GM12878 (cell line): Measurements from ENCODE around the gene SFXN5. TPM values are rescaled to one million over a fixed set of nuclear protein-coding genes. Genes with fewer than 3 reads are reported as not detected.

Experiments
- BHLHE40 ChIP-seq, 2 experiments: fragments of 450-650 bp in 1 of 2; IDR thresholded peaks; 2 replicates each; pipeline ENCODE4 v1.6.1; 2011 to 2017; ENCODE audit warnings: low read depth in 2 of 2, borderline replicate concordance in 1 of 2, improper control_type of control experiment in 1 of 2, low read length in 1 of 2, mild to moderate bottlenecking in 1 of 2
- EGR1 ChIP-seq, 2 experiments: IDR thresholded peaks; 1 replicate in 1 of 2; 2 replicates in 1 of 2; pipeline ENCODE4 v1.6.1; 2011 to 2012; ENCODE audit warnings: low read depth in 2 of 2, low read length in 2 of 2, borderline replicate concordance in 1 of 2, mild to moderate bottlenecking in 1 of 2, moderate library complexity in 1 of 2
- NFYA ChIP-seq: IDR thresholded peaks from 2 replicates; pipeline ENCODE4 v1.6.1; 2011; ENCODE audit warnings: low read depth, mild to moderate bottlenecking, low read length, improper control_type of control experiment, borderline replicate concordance
- NR2C1 ChIP-seq: fragments of 450-650 bp; IDR thresholded peaks from 2 replicates; pipeline ENCODE4 v1.6.1; 2017; ENCODE audit warnings: antibody characterized with exemption, mild to moderate bottlenecking, moderate library complexity
- ZNF24 ChIP-seq: fragments of 450-650 bp; IDR thresholded peaks from 2 replicates; pipeline ENCODE4 v1.6.1; 2017; ENCODE audit warnings: antibody characterized with exemption, mild to moderate bottlenecking
- ZNF384 ChIP-seq: IDR thresholded peaks from 2 replicates; pipeline ENCODE4 v1.6.1; 2012; ENCODE audit warnings: low read depth, mild to moderate bottlenecking, low read length, improper control_type of control experiment, borderline replicate concordance
- polyA plus RNA-seq, 11 experiments: library from polyadenylated mRNA; depleted of rRNA in 4 of 11; unstranded in 6 of 11; stranded (reverse) in 5 of 11; fragments of >200 nt; fragmentation: Nextera tagmentation in 4 of 11; fragmentation: Illumina TruSeq in 1 of 11; extraction: Ambion mirVana in 4 of 11; extraction: Trizol in 1 of 11; gene quantifications; 1 replicate in 1 of 11; 2 replicates in 10 of 11; pipeline versions ENCODE4 v1.2.1 to v1.2.3, GENCODE V29; 2011 to 2016; ENCODE audit warnings: inconsistent platforms in 2 of 11, missing spikeins in 2 of 11, low read depth in 1 of 11
- total RNA-seq, 4 experiments: library from RNA; depleted of rRNA in 3 of 4; stranded (reverse); fragments of >200 nt in 3 of 4; fragmentation: Illumina TruSeq in 1 of 4; extraction: Trizol in 1 of 4; gene quantifications; 2 replicates each; pipeline versions ENCODE4 v1.2.1 to v1.2.3, GENCODE V29; 2013 to 2021
- TF ChIP-seq, protein P1 (sequence below): IDR thresholded peaks from 2 replicates; pipeline ENCODE4 v1.6.1; 2012; ENCODE audit warnings: mild to moderate bottlenecking, low read depth, low read length

Gene SFXN5
- total and polyA plus RNA-seq, 10 of the 15 experiments (the other 5 are each of a cell fraction or from before 2014, with no cell fraction given) = 3.3 to 15.9 (median 11.2) TPM

DNA sequence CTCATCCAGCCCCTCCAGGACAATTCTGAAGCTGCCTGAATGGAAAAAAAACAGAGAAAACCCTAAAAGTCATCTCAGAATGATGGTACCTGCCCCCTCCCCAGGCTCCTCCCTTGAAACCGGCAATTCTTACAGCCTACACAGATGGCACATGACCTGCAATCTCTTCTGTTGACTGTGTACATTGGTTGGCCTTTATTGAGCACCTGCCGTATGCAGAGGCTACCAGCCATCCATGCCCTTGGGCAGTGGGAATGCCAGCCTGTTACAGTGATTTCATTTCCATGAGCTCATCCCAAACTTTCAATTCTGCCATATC is 97.1 kb downstream of the SFXN5 start (continued):
- TF ChIP-seq, protein P1, sequence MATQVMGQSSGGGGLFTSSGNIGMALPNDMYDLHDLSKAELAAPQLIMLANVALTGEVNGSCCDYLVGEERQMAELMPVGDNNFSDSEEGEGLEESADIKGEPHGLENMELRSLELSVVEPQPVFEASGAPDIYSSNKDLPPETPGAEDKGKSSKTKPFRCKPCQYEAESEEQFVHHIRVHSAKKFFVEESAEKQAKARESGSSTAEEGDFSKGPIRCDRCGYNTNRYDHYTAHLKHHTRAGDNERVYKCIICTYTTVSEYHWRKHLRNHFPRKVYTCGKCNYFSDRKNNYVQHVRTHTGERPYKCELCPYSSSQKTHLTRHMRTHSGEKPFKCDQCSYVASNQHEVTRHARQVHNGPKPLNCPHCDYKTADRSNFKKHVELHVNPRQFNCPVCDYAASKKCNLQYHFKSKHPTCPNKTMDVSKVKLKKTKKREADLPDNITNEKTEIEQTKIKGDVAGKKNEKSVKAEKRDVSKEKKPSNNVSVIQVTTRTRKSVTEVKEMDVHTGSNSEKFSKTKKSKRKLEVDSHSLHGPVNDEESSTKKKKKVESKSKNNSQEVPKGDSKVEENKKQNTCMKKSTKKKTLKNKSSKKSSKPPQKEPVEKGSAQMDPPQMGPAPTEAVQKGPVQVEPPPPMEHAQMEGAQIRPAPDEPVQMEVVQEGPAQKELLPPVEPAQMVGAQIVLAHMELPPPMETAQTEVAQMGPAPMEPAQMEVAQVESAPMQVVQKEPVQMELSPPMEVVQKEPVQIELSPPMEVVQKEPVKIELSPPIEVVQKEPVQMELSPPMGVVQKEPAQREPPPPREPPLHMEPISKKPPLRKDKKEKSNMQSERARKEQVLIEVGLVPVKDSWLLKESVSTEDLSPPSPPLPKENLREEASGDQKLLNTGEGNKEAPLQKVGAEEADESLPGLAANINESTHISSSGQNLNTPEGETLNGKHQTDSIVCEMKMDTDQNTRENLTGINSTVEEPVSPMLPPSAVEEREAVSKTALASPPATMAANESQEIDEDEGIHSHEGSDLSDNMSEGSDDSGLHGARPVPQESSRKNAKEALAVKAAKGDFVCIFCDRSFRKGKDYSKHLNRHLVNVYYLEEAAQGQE = no peak
- TF ChIP-seq NR2C1 (no peak), EGR1 (IDR thresholded peaks at IDR 0.05; ENCODE audit: borderline replicate concordance in 1 of 2, low read depth in 2 of 2, low read length in 2 of 2) (no peak), NFYA (no peak), BHLHE40 (IDR thresholded peaks at IDR 0.05; ENCODE audit: borderline replicate concordance in 1 of 2, low read depth in 2 of 2, low read length in 1 of 2) (no peak), ZNF384 (no peak), ZNF24 (no peak)
